Colonic mucosa (tissue), 4 donors: ENCODE data around the gene COPG2. TPM values are rescaled to one million over a fixed set of nuclear protein-coding genes. Genes with fewer than 3 reads are reported as not detected.

Experiments used
- DNase-seq: peaks from one replicate; pipeline ENCODE4 v3.0.0-alpha.2; 2020
- H3K27ac ChIP-seq: fragments of 200-600 bp; one replicate; pipeline ENCODE4 v1.8.0; 2021
- H3K27me3 ChIP-seq: fragments of 200-600 bp; one replicate; pipeline ENCODE4 v1.8.0; 2021
- H3K36me3 ChIP-seq: fragments of 200-600 bp; one replicate; pipeline ENCODE4 v1.8.0; 2021
- H3K4me1 ChIP-seq: fragments of 200-600 bp; one replicate; pipeline ENCODE4 v1.8.0; 2021; ENCODE audit warnings: mild to moderate bottlenecking
- H3K4me3 ChIP-seq: fragments of 200-600 bp; one replicate; pipeline ENCODE4 v1.8.0; 2021
- H3K9ac ChIP-seq, 2 donors: one replicate each; pipeline ENCODE4 v1.7.0; 2013; ENCODE audit warnings: control low read depth in 2 of 2, low read depth in 2 of 2, low read length in 2 of 2
- H3K9me3 ChIP-seq: fragments of 200-600 bp; one replicate; pipeline ENCODE4 v1.8.0; 2021
- intact Hi-C: fragments of 100-400 bp; cut with DNase I; formaldehyde crosslinking; loops from one replicate; pipeline ENCODE4 v1.14.1; 2022
- microRNA-seq: library from miRNA; unstranded; fragments of <30 nt; microRNA quantifications from one replicate; pipeline ENCODE4, GENCODE V29; 2019
- total RNA-seq, 2 donors: library from RNA; stranded (reverse); fragmentation: NEBNext Ultra II Directional in 1 of 2; extraction: Animal tissue kit (Norgen Biotek cat#: 25700) in 1 of 2; gene quantifications; one replicate each; pipeline ENCODE4 v1.2.1, GENCODE V29; 2021
- TF ChIP-seq, protein P1 (sequence below): fragments of 200-600 bp; IDR thresholded peaks from one replicate; pipeline ENCODE4 v1.8.0; 2022; ENCODE audit warnings: antibody characterized with exemption, mild to moderate bottlenecking
- donor health status: healthy.
- donor health status: DM: no; HTN: no; CAD: no.
- donor health status: DM: no; HTN: no; CAD: no.

Gene COPG2
- total RNA-seq, 2 donors from 2014 or later: 19.1 to 24.2 TPM

DNA sequence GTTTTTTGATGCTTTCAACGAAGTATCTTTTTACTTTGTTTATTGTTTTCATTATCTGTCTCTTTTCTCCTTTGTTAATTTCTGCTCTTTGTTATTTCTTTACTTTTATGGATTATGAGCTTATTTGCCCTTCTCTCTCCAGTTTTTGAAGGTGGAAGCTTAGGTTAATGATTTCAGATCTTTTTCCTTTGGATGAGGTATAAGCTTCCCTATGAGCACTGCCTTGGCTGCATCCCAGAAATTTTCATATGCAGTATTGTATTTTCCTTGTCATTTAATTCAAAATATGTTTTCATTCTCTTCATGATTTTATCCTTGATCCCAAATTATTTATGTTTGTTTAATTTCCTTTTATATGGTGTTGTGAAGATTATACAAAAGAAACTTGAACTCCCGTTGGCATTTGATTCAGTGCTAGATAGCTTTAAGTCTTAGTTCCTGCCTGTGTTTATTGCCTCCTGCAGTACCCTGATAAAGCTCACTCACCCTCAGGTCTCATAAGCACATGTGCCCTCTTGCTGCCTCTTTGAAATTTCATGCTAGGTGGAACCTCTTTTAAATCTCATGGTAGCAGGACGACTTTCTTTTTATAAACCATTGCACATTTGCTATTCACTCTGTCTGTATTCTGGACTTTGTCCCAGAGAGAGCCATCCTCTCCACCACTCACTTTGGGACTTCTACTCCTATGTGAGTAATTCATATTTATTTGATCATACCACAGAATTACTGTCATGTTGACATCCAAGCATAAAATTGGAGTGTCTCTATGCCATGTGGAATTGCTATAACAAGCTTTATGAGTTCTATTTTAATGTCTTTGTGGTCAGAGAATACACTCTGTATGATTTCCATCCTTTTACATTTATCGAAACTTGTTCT is 204.8 kb downstream of the COPG2 start:
- H3K9me3 ChIP-seq: no peaks in the 10 kb centered on the region
- H3K4me1 ChIP-seq: peaks cover 8% of the 10 kb centered on the region
- H3K27ac ChIP-seq: no peak overlapping the region
- H3K36me3 ChIP-seq: no peaks in the 10 kb centered on the region
- intact Hi-C loops: no loop called here
- no peaks in the 10 kb centered on the region for H3K27me3 ChIP-seq
- H3K9ac ChIP-seq: no peak overlapping the region
- H3K4me3 ChIP-seq: no peak overlapping the region
- TF ChIP-seq, protein P1, sequence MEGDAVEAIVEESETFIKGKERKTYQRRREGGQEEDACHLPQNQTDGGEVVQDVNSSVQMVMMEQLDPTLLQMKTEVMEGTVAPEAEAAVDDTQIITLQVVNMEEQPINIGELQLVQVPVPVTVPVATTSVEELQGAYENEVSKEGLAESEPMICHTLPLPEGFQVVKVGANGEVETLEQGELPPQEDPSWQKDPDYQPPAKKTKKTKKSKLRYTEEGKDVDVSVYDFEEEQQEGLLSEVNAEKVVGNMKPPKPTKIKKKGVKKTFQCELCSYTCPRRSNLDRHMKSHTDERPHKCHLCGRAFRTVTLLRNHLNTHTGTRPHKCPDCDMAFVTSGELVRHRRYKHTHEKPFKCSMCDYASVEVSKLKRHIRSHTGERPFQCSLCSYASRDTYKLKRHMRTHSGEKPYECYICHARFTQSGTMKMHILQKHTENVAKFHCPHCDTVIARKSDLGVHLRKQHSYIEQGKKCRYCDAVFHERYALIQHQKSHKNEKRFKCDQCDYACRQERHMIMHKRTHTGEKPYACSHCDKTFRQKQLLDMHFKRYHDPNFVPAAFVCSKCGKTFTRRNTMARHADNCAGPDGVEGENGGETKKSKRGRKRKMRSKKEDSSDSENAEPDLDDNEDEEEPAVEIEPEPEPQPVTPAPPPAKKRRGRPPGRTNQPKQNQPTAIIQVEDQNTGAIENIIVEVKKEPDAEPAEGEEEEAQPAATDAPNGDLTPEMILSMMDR: no peak
- DNase-seq: no peak

DNA sequence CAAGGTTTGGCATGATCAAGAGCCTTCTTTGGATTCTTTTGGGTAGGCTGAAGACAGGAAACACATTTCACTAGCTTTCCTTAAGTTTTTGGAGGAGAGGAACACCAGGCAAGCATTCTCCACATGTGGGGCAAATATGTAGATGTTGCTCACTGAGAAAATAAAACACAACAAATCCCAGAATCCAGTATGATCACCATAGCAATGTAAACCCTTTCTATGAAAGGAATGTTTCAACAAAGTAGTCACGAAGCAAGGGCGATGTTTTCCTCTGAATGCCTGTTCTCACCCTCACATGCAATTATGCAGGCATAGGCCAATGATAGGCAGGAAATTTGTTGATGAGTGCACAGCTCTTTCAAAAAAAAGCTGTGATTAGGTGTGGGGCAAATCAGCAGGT is 207.3 kb downstream of the COPG2 start:
- no peak overlapping the region for H3K4me3 ChIP-seq
- TF ChIP-seq, protein P1: no peak

DNA sequence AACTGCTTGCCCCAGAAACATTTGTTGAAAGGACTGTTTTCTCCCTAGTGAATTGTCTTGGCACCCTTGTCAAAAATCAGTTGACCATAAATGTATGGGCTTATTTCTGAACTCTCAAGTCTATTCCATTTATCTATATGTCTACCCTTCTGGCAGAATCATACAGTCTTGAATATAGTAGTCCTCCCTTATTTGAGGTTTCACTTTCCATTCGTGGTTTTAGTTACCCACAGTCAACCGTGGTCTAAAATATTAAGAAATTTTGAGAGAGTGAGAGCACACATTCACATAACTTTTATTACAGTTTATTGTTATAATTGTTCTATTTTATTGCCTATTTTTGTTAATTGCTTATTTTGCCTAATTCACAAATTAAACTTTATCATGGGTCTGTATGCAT is 210.3 kb downstream of the COPG2 start:
- H3K9ac ChIP-seq: no peak overlapping the region
- TF ChIP-seq, protein P1: no peak
- no peaks in the 10 kb centered on the region for H3K9me3 ChIP-seq
- H3K27me3 ChIP-seq: no peaks in the 10 kb centered on the region
- no peak for DNase-seq
- H3K4me3 ChIP-seq: no peak overlapping the region
- no peak overlapping the region for H3K27ac ChIP-seq
- intact Hi-C loops: no loop called here
- no peaks in the 10 kb centered on the region for H3K36me3 ChIP-seq
- H3K4me1 ChIP-seq: no peaks in the 10 kb centered on the region

More for the DNA sequence above, 207.3 kb downstream of the COPG2 start:
- H3K36me3 ChIP-seq: no peaks in the 10 kb centered on the region
- no peaks in the 10 kb centered on the region for H3K9me3 ChIP-seq
- peaks cover 8% of the 10 kb centered on the region for H3K4me1 ChIP-seq
- H3K27ac ChIP-seq: no peak overlapping the region
- no peaks in the 10 kb centered on the region for H3K27me3 ChIP-seq
- no peak overlapping the region for H3K9ac ChIP-seq
- intact Hi-C loops: no loop called here
- DNase-seq: no peak

Small RNA genes within 50 kb of the gene (microRNA-seq; reads per million reads assigned to microRNA genes)
- gene MIR335: 606 reads per million, percentile 74 among the genes with 10 or more reads in this experiment

Other genes starting within 250 kb of the COPG2 start
- gene CEP41, start 227.7 kb downstream of the COPG2 start, total RNA-seq: 10 to 100 TPM in 1 of 2 donors, 1 to 10 TPM in 1; 6.9 to 13.6 TPM
- 10 to 100 TPM; 28.2 to 48.6 TPM for gene MEST, start 176.7 kb downstream of the COPG2 start, total RNA-seq
- not detected for gene TSGA13, start 17.8 kb upstream of the COPG2 start, total RNA-seq
- not detected for gene KLF14, start 65.5 kb upstream of the COPG2 start, total RNA-seq